Stimulated activated CD8-positive, alpha-beta memory T cell treated with anti-CD3 and anti-CD28 coated beads, Interleukin-7, amount 100 ng/mL, for 1 hour (primary cell): ENCODE measurements around the gene PPP1R37.

Experiments
- DNase-seq, 2 donors: peaks; one replicate each; pipeline ENCODE4 v3.0.0-alpha.2; 2020; ENCODE audit warnings: low read depth in 2 of 2

PPP1R37 gene

GRCh38 chr19:45092747-45093678 lies at the start of gene PPP1R37:
Gene PPP1R37, plus strand, starts transcription at chr19:45093179. Its CDS starts 147 bp downstream, at chr19:45093326.
- DNase-seq = peak; percentile 73 to 85

GRCh38 chr19:45045671-45046353 lies 47.2 kb upstream of the PPP1R37 start:
- DNase-seq = no peak

- DNase-seq = no peak
These were observed 46.6 kb upstream of the PPP1R37 start for GRCh38 chr19:45046355-45046754.

GRCh38 chr19:45047188-45047797 lies 45.7 kb upstream of the PPP1R37 start:
- DNase-seq = no peak

- no peak for DNase-seq
These were observed 43.8 kb upstream of the PPP1R37 start for GRCh38 chr19:45049073-45049736.

- DNase-seq = no peak
These were observed 42.9 kb upstream of the PPP1R37 start for GRCh38 chr19:45050036-45050435.

- DNase-seq = no peak
These were observed 40.9 kb upstream of the PPP1R37 start for GRCh38 chr19:45051929-45052579.

- no peak for DNase-seq
These were observed 36.1 kb upstream of the PPP1R37 start for GRCh38 chr19:45056831-45057230.

GRCh38 chr19:45057444-45057843 lies 35.5 kb upstream of the PPP1R37 start:
- no peak for DNase-seq

GRCh38 chr19:45058622-45059159 lies 34.3 kb upstream of the PPP1R37 start:
- DNase-seq = no peak

GRCh38 chr19:45059258-45059965 lies 33.6 kb upstream of the PPP1R37 start:
- DNase-seq = peak; percentile 63 to 80

GRCh38 chr19:45061965-45062364 lies 31.0 kb upstream of the PPP1R37 start:
- no peak for DNase-seq

- DNase-seq = no peak
These were observed 28.9 kb upstream of the PPP1R37 start for GRCh38 chr19:45063851-45064801.

GRCh38 chr19:45066921-45067661 lies 25.9 kb upstream of the PPP1R37 start:
- DNase-seq = no peak

- DNase-seq = no peak
These were observed 24.9 kb upstream of the PPP1R37 start for GRCh38 chr19:45068041-45068440.

- DNase-seq = no peak
These were observed 23.9 kb upstream of the PPP1R37 start for GRCh38 chr19:45069056-45069455.

GRCh38 chr19:45070214-45070613 lies 22.8 kb upstream of the PPP1R37 start:
- no peak for DNase-seq

GRCh38 chr19:45070861-45071544 lies 22.0 kb upstream of the PPP1R37 start:
- no peak for DNase-seq
